Tibial artery (tissue), 4 donors: ENCODE measurements around the gene PRTFDC1.

ENCODE experiments used
- DNase-seq, 2 donors: peaks; one replicate each; pipeline ENCODE4 v3.0.0-alpha.2; 2019
- H3K27ac ChIP-seq, 2 donors: fragments of 200-600 bp; sonication (generic) in 1 of 2; 1 replicate in 1 of 2; 2 replicates in 1 of 2; pipeline ENCODE4 v1.5.1; 2018 to 2019; ENCODE audit warnings: mild to moderate bottlenecking in 1 of 2
- H3K27me3 ChIP-seq, 2 donors: fragments of 200-600 bp; sonication (generic) in 1 of 2; one replicate each; pipeline versions ENCODE4 v1.5.1 to v1.6.0; 2016 to 2019
- H3K36me3 ChIP-seq, 3 donors: fragments of 200-600 bp; sonication (generic) in 2 of 3; one replicate each; pipeline ENCODE4 v1.5.1; 2016 to 2019; ENCODE audit warnings: mild to moderate bottlenecking in 2 of 3
- H3K4me1 ChIP-seq, 4 donors: fragments of 200-600 bp; sonication (generic) in 2 of 4; 1 replicate in 3 of 4; 2 replicates in 1 of 4; pipeline ENCODE4 v1.5.1; 2016 to 2019
- H3K4me3 ChIP-seq, 2 donors: fragments of 200-600 bp; sonication (generic) in 1 of 2; 1 replicate in 1 of 2; 2 replicates in 1 of 2; pipeline ENCODE4 v1.5.1; 2018 to 2019; ENCODE audit warnings: mild to moderate bottlenecking in 2 of 2
- H3K9me3 ChIP-seq, 3 donors: fragments of 200-600 bp; sonication (generic) in 1 of 3; one replicate each; pipeline ENCODE4 v1.5.1; 2016 to 2019
- intact Hi-C: fragments of 100-400 bp; cut with DNase I; formaldehyde crosslinking; loops from one replicate; pipeline ENCODE4 v1.15.0; 2023; ENCODE audit warnings: low total_unique reads
- TF ChIP-seq, protein P1 (sequence below), 2 experiments: fragments of 200-600 bp in 1 of 2; fragments of 450-650 bp in 1 of 2; IDR thresholded peaks; one replicate each; pipeline ENCODE4 v1.5.1; 2017 to 2019; ENCODE audit warnings: antibody characterized with exemption in 2 of 2, mild to moderate bottlenecking in 1 of 2, moderate library complexity in 1 of 2

PRTFDC1 gene

DNA sequence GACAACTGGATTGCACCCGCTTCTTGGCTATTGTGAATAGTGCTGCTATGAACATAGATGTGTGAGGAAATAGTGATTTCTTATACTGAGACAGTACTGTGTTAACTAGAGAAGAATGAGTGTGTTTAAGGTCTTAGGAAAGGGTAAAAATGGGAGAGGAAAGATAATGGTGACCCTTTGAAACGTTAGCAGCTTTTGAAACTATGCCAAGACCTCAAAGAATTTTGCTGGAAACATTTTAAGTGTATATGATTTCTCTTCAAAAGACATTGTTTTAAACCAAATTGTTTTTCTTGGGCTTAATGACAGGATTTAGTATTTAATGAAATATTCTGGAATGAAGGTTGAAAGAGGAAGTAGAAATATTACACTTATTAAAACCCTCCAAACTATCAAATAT is 127.9 kb downstream of the PRTFDC1 start:
- no peaks in the 10 kb centered on the region for H3K4me1 ChIP-seq
- no peak overlapping the region for H3K27ac ChIP-seq
- H3K36me3 ChIP-seq: no peaks in the 10 kb centered on the region
- H3K27me3 ChIP-seq: no peaks in the 10 kb centered on the region
- DNase-seq: no peak
- TF ChIP-seq, protein P1, sequence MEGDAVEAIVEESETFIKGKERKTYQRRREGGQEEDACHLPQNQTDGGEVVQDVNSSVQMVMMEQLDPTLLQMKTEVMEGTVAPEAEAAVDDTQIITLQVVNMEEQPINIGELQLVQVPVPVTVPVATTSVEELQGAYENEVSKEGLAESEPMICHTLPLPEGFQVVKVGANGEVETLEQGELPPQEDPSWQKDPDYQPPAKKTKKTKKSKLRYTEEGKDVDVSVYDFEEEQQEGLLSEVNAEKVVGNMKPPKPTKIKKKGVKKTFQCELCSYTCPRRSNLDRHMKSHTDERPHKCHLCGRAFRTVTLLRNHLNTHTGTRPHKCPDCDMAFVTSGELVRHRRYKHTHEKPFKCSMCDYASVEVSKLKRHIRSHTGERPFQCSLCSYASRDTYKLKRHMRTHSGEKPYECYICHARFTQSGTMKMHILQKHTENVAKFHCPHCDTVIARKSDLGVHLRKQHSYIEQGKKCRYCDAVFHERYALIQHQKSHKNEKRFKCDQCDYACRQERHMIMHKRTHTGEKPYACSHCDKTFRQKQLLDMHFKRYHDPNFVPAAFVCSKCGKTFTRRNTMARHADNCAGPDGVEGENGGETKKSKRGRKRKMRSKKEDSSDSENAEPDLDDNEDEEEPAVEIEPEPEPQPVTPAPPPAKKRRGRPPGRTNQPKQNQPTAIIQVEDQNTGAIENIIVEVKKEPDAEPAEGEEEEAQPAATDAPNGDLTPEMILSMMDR (IDR thresholded peaks at IDR 0.05): no peak
- intact Hi-C loops: no loop called here
- H3K9me3 ChIP-seq: no peaks in the 10 kb centered on the region
- H3K4me3 ChIP-seq: no peak overlapping the region

DNA sequence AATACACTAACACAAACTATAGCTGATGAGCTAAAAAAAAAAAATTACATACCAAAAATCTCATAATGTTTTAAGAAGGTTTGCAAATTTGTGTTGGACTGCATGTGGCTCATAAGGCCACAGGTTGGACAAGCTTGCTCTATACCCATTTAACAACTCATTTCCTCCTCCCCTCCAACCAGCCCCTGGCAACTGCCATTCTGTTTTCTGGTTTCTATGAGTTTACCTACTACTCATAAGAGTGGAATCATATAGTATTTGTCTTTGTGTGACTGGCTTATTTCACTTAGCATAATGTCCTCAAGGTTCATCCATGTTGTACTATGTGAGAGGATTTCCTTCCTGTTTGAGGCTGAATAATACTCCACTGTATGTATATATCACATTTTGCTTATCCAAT is 128.3 kb downstream of the PRTFDC1 start:
- intact Hi-C loops: no loop called here

DNA sequence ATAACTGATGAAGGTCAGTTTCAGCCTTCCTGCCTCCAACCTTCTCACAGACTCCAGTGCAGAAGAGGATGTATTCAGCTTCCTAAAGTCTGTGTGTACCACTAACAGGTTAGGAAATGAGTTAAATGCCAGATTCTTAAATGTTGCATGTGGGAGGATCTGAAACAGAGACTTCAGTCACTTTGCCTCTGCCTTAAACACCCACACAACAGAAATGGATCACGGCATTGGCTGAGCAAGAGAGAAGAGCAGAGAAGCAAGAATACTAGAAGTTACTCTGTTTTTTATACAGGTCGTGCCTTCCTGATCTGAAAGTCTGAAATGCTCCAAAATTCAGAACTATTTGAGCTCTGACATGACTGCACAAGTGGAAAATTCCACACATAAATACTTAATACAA is 129.8 kb downstream of the PRTFDC1 start:
- Histone ChIP-seq H3K4me3 (no peak overlapping the region), H3K27me3 (no peaks in the 10 kb centered on the region), H3K9me3 (no peaks in the 10 kb centered on the region), H3K36me3 (no peaks in the 10 kb centered on the region), H3K27ac (no peak overlapping the region), H3K4me1 (no peaks in the 10 kb centered on the region)
- intact Hi-C loops: no loop called here
- no peak for DNase-seq
- TF ChIP-seq, protein P1 (IDR thresholded peaks at IDR 0.05): no peak

More for the DNA sequence above, 128.3 kb downstream of the PRTFDC1 start:
- TF ChIP-seq, protein P1 (IDR thresholded peaks at IDR 0.05): no peak
- DNase-seq: no peak
- Histone ChIP-seq H3K27me3 (no peaks in the 10 kb centered on the region), H3K4me1 (no peaks in the 10 kb centered on the region), H3K9me3 (no peaks in the 10 kb centered on the region), H3K27ac (no peak overlapping the region), H3K4me3 (no peak overlapping the region), H3K36me3 (no peaks in the 10 kb centered on the region)

DNA sequence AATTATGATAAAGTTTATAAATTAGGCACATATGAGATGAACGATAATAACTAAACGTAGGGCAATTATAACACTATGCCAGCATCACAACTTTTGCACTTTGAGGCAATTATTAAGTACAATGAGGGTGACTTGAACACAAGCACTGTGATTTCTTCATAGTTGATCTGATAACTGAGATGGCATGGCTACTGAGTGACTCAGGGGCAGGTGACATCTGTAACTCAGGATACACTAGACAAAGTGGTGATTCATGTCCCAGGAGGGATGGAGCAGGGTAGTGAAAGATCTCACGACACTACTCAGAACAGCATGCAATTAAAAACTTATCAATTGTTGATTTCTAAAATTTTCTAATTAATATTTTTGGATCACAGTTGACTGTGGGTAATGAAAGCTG is 130.4 kb downstream of the PRTFDC1 start:
- intact Hi-C loops: no loop called here
- Histone ChIP-seq H3K4me3 (no peak overlapping the region), H3K9me3 (no peaks in the 10 kb centered on the region), H3K4me1 (no peaks in the 10 kb centered on the region), H3K27ac (no peak overlapping the region), H3K27me3 (no peaks in the 10 kb centered on the region), H3K36me3 (no peaks in the 10 kb centered on the region)
- TF ChIP-seq, protein P1 (IDR thresholded peaks at IDR 0.05): no peak
- no peak for DNase-seq

DNA sequence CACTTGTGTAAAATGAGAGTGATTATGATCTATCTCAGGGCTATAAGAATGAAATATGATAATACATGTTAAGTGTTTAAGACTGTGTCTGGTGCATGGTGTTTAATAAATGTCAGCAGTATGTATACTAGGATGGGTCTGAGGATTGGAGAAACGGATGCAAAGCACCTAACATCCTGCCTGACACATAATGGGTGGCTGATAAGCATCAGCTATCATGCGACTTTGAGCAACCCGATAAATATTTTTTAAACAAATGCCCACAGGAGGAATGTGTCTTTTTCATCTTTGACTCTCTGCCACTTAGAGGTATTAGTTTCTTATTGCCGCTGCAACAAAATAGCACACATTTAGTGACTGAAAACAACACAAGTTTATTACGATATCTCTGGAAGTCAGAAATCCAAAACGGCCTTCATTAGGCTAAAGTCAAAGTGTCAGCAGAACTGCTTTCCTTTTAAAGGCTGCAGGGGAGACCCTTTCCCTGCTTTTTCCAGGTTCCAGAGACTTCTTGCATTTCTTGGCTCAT is 135.5 kb downstream of the PRTFDC1 start:
- Histone ChIP-seq H3K36me3 (no peaks in the 10 kb centered on the region), H3K4me3 (no peak overlapping the region), H3K27me3 (no peaks in the 10 kb centered on the region), H3K27ac (no peak overlapping the region), H3K9me3 (no peaks in the 10 kb centered on the region), H3K4me1 (no peaks in the 10 kb centered on the region)
- DNase-seq: no peak
- TF ChIP-seq, protein P1 (IDR thresholded peaks at IDR 0.05): no peak
- intact Hi-C loops: no loop called here
